CD4-positive, alpha-beta T cell treated with Interleukin-6 at 100 ng/mL for 8 hours (primary cell): Measurements from ENCODE around the gene HIGD1C.
"Not testable (repeated sequence)": the region's sequence is repeated elsewhere in the genome, so short reads cannot be mapped to it uniquely, and the experiment has no call there.

Source experiments
- DNase-seq: peaks from one replicate; pipeline ENCODE4 v3.0.0-alpha.2; 2020; ENCODE audit warnings: mixed read lengths, low spot score

The HIGD1C gene

DNA sequence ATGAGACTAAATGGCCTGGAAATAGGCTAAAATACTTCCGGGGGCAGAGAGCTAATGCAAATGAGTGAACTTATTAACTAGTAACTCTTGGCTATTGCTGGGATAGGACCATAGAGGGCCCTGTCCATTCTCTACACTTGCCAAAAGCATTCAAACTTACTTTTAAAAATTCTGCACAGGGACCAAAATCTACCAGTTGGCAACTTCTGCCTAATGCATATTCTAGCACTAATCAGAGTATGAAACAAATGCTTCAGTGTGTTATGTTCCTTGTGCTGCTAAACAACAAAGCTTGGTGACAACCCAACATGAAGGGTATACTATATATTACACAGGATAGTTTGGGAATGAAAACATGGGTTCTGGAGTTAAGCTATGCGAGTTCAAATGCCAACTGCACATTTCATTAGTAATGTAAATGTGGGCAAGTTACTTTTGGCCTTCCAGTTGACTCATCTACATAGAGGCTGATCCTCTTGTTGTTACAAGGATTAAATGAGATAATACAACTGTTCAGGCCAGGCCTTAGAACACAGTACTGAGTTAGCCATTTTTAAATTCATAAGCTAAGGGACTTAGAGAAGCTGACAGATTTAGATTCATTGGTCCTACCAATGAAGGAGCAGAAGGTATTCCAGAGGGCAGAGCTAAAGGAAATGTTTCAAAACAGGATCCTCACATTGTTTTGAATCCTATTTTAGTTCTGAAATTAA, 32.4 kb downstream of the HIGD1C start:
- no peak for DNase-seq

DNA sequence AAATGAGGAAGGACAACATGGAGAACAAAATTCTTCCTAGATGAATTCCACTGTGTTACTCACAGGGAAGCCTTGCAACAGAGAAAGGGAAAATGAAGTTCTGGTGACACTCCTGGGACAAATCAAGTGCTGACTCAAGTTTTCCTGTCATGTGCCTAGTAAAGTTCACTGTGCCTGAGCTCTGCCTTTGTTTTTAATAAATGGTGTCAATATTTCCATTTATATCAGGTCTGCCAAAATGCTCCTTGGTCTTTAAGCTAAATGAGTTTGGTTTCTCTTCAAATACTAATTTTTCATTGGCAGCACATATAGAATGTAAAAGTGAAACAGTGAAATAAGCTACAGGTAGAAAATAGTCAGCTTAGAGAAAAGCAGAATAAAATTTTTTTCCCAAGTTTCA, 33.0 kb downstream of the HIGD1C start:
- no peak for DNase-seq

DNA sequence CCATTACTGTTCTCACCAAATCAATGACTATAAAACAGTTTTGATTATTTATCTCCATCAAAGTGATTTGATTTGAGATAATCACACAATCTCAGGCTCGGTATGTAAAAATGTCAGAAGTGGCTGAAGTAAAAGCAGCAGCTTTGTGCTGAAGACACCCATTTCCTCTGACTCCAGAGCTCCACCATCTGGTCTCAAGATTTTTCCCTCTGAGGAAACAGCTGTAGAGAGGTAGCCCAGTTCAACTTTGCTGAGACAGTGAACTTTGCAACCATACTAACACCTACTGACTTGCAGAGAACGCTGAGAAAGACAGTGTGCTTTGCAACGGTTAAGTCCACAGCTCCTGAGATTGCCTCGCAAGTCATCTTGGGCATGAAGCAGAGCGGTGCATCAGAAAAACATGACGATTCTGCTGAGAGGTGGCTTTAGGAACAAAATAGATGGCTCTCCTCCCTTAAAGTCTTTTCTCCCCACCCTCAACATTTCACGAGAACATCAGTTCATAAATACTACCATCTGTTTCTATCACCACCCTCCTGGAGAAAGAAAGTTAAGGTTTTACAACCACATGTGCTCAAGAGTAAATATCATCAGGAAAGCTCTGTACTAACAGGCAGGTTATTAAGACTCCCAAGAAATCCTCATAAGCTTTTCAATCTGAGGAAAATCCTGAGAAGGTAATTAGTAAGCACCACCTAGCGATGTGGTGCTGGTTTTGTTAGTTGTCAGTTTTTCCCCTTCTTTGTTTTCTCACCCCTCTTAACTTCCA, 34.8 kb downstream of the HIGD1C start:
- DNase-seq = peak; percentile 22

DNA sequence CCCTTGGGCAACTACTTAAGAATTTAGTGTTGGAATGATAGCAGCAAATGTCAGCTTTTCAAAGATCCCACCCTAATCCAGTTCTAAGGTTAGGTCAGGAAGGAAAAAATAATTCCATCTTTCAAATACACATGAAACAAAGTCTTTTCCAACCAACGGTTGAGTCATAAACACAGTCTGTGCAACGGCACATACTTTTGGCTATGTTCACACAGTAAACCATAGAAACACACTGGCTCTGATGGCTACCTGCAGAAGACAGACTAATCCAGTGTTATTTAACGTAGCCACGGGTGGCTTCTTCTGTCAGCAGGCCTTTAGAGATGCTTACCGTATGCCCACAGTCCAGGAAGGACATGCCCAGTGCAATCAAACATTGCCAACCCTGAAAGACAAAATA, 35.7 kb downstream of the HIGD1C start:
- no peak for DNase-seq

DNA sequence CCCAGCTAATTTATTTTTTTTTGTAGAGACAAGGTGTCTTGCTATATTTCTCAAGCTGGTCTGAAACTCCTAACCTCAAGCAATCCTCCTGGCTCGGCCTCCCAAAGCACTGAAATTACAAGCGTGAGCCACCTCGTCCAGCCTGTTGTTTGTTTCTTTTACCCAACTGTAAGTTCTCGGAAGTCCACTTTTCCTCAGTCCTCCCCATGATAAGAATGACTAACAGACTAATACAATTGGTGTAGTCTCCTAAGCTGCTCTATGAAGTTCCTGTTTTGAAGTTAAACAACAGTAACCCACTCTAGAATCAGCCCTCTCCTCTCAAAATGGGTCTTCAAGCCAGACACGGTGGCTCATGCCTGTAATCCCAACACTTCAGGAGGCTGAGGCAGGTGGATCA, 36.5 kb downstream of the HIGD1C start:
- DNase-seq = no peak

DNA sequence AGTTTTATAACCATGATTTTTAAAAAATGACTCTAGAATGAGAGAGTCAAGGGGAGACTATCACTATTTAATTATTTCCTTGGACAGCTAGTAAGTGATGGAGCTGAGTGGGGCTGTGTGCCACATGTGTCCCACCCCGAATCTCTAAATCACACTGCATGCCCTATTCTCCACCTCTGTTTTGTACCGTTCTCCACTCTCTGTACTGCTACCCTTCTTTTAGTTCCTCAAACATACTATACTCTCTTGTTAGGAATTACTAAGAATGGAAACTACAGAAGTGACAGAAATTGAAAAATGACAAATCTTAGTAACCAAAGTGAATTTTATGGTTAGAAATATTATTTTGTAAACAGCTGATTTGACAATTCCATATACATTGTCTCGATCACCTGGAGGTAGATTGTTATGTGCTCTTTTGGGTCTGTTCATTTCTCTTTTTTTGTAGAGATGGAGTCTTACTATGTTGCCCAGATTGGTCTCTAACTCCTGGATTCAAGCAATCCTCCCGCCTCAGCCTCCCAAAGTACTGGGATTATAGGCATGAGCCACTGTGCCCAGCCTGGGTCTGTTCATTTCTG, 37.9 kb downstream of the HIGD1C start:
- DNase-seq = no peak

DNA sequence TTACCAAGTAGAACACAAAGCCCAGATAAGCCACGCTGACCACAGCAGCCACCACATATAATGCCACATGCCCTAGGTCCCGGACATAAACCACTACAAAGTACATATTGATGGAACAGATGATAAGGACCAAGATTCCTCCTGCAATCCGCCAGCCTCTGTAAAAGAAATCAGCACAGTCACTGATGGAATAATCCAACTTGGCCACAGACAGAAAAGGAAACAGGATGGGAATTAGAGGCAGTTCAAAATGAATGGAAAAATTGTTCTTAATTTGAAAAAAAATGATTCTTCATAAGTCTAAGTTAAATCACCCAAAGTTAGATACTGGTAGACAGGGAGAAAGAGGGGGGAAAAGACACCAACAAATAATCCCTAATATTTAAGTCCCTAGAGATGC, 38.4 kb downstream of the HIGD1C start:
- no peak for DNase-seq

DNA sequence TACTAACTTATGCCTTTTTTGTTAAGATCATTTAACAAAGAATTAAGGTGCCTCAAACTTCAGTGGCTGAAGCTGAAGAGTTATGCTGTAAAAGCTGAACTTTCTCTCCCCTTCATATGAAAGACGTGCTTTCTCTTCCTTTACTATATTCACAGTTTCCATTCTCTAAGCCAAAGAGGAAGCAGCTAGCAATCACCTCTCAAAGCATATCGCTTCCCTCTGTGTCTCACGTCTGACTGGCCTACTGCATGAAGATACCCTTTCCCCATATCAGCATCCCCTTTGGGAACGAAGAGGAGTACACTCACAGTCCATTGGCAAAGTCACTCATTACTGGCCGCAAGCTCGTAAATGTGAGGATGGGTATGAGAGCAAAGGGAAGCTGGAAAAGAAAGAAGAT, 38.9 kb downstream of the HIGD1C start:
- DNase-seq = no peak

DNA sequence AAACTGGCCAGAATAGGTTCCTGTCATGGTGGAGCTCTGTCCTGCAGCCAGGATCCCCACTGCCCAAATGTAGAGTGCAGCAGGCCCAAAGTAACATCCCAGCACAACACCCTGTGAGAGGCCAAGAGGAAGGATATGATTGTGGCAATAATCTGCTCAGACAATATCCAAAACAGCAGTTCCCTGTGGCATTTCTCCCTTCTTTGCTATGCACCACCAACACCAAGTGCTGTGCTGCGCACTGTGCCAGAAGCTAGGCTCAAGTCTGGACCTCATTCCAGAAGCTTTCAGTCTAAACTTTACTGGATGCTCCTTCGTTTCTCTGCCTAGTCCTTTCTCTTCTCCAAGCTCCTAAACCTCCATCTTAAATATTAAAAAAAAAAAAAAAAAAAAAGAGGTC, 40.5 kb downstream of the HIGD1C start:
- DNase-seq = no peak

DNA sequence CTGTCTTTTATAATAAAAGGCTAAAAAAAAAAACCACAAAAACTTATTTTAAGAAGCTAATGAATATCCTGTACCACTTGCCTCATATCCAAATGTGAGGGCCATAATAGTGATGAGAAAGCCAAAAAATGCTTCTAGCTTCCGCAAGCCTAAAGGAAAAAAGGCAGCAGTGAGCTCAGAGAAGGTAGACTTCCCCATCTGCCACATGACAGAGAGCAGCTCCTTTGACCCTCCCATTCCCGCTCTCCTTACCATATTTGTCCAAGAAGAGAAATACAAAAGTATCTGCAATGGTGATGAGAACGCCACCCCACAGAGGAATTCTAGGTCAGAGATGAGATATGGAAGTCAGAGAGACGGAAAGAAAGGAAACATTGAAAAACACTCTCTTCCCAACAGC, 46.7 kb downstream of the HIGD1C start:
- DNase-seq = no peak

DNA sequence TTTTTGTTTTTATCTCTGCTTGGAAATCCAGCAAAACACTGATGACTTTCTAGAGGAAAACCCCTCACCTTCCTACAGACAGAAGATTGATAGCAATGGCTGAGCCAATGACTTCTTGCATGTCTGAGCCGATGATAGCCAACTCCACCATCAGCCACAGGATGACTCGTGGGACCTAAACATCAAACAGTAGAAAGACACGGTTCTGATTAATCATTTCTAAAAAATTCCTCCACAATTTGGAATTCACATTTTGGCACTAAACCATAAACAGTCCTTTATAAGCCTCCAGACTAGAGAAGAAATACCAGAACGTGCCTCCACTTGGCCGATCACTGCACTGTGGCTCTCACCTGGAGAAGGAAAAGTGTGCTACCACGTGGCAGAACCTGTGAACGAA, 47.9 kb downstream of the HIGD1C start:
- DNase-seq = no peak

DNA sequence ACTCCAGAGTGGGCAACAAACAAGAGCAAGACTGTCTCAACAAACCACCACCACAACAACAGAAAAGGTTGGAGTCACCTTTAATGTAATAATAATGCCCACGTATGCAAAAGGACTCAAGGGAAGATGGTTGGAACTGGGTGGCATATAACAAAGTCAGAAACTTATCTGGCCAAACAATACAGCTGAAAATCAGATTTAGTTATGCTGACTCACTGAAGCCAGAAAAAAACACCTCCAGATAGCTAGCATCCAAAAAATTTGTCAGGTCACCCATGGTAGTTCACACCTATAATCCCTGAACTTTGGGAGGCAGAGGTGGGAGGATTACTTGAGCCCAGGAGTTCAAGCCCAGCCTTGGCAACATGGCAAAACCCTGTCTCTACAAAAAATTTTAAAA, 49.5 kb downstream of the HIGD1C start:
- DNase-seq = no peak

DNA sequence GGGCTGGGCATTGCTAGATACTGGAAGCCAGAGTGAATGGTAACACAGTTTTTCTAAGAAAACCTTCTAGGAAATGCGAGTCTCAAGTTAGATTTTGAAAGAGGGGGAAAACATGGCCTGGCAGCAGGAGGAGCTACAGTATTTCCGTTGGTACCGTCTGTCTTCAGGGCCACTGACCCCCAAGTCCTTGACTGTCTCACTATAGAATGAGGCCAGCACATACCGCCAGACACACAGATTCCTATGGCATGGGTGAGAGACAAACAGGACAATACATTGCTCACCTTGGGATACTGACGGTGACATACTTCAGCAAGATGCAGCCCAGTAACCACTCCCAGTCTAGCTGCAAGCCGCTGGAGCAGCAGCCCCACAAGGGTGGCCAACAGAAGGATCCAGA, 52.2 kb downstream of the HIGD1C start:
- no peak for DNase-seq

DNA sequence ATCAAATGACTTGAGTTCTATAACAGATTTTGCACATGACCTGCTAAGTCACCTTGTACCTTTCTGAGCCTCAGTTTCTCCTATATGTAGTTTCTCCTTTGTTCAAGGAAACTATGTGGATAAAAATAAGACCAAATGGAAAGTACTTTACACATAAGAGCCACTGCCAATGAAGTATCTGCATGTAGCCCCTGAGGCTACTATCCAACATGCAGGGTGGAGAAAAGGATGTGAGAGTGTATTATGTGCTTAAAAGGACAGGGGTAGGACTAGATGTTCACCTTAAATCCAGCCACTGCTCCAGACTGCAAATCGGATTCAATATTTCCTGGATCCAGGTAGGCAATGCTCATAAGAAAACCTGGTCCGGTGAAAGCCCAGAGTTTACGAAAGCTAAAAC, 52.7 kb downstream of the HIGD1C start:
- no peak for DNase-seq

DNA sequence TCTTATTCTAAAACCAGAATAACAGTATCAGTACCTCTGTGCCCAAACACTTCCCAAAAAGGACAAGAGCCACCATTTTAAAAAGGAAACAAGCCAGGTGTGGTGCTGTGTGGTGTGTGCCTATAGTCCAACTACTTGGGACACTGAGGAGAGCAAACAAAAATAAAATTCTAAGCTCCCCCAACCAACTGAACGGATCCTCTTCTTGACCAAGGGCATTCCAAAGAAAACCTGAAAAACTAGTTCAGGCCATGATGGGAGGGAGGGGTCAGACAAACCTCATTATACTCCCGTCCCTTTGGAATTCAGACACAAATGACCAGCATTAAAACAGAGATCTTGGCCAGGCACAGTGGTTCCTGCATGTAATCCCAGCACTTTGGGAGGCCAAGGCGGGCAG, 53.3 kb downstream of the HIGD1C start:
- no peak for DNase-seq

DNA sequence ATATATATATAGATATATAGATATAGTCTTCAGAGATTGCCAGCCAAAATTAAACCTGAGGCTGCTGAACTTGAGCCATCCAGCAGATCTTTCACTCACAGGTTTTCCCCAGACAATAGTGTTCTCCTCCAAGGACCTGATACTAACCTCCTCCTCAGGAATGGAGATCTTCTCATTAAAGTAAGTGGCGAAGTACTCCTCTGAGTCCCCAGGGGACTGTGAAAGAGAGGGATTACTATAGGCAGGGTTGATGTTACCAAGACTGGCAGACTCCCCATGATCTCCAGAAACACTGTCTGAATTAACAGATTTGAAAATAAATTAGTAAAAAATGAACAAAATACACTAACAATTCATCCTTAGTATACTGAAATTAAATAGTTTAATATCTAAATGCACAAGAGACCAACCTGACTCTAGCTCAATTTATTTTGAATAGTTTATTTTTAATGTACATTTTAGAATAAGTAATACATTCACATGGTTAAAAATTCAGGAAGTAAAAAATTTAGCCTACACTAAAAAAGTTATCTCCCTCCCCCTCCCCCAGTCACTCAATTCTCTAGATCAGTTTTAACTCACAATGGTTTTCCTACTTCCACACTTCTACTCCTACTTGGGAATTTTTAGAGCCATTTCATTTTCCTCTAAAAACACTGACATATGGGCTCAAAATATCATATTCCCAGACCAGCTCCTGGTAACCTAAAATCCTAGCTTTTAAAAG, 56.1 kb downstream of the HIGD1C start:
- no peak for DNase-seq

DNA sequence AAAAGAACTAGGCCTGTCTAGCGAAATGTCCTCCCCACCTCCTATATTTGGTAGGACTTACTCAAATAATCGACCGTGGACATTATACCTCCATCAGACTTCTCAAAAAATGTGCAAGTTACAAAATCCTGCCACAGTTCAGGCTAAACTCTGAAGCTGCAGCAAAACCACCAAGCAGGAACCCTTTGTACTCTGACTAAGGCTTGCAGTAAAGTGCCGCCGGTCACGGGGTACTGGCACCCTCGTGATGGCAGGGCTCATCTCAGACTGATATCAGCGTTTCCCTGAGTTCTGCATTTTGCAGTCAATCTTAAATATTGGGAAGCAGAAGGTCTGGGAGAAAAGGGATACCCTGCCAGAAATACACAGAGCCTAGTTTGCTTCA, 56.7 kb downstream of the HIGD1C start:
- peak; percentile 63 for DNase-seq

DNA sequence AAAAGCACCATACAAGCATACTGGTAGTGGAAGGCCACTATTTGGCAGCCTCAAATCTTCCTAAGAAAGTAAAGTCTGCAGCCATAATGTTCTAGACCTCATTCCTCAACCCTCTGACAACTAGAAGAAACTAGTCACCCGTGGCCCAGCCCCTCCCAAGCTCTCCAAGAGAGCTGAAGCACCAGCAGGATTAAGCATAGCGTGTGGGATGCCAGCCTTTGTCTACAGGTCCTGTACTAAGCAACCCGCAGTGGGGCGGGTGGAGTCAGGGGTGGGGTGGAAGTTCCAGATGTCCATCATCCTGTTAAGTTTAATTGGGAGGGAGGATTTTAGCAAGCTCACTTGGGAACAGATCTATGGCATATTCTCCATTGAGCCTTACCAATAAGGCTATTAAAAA, 59.6 kb downstream of the HIGD1C start:
- no peak for DNase-seq

DNA sequence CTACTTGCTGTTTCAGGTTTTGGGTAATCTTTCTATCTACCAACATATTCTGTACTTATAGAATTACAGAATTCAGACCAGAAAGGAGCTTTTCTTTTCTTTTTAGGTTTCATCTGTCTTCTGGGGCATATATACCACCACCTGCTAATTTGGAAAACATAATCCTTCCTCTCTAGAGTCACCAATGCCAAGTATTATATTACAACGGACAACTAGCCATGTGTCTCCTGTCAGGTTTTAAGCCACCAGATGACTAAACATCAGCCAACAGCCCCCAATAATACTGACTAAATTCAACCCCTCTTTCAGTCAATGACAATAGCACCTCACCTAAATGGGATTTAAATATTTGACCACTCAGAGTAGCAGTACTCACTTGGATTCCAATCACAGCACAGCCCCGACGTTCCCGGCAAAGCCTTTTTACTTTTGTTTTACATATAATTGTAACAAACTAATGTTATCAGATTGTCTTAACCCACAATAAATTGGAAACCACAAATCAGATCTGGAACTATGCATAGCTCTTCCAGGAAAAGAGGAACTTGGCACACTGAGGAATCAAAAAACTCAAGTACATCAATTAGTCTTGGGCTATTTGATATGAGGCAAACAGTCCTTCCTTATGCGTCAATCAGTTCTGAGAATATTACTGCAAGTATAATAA, 60.4 kb downstream of the HIGD1C start:
- no peak for DNase-seq

DNA sequence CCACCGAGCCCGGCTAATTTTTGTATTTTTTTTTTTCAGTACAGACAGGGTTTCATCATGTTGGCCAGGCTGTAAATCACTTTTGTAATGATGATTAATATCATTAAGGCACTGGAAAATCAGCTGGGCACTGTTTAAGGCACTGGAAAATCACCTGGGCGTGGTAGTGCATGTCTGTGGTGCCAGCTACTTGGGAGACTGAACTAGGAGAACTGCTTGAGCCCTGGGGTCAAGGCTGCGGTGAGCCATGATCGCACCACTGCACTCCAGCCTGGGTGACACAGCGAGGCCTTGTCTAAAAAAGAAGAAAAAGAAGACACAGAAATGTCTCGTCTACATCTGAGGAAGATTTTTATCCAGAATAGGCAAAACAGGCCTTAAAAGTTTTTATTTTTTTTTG, 61.1 kb downstream of the HIGD1C start:
- no peak for DNase-seq

DNA sequence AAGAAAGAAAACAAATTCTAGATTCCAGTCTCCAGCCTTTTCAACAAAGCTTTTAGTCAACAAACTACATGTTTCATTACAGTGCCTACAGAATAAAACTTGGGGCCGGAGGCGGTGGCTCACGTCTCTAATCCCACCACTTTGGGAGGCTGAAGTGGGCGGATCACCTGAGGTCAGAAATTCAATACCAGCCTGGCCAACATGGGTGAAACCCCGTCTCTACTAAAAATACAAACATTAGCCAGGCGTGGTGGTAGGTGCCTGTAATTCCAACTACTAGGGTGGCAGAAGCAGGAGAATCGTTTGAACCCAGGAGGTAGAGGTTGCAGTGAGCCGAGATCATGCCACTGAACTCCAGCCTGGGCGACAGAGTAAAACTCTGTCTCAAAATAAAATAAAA, 62.1 kb downstream of the HIGD1C start:
- DNase-seq = not testable (repeated sequence)

DNA sequence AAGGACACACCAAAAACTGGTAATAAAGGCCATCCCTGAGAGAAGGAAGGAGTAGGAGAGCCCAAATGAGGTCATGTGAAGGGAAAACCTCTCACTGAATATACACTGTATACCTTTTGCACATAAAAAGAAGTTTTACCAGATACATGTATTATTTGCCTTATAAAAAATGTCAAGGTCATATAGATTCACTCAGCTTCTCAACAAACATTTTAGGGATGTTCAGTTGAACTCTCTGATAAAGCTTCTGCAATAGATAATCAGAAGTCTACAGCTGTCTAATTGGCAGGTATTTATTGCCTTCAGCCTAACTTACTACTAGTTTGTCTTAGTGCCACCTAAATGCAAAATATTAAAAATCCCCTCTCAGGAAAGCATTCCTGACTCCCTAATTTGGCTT, 65.1 kb downstream of the HIGD1C start:
- DNase-seq = no peak
